NCI-H187 (cell line): ENCODE data around the gene CSN1S1.

Experiments used
- DNase-seq, 2 experiments: peaks; one replicate each; lab custom pipeline; 2025; lab: John Stamatoyannopoulos, UW

The CSN1S1 gene

DNA sequence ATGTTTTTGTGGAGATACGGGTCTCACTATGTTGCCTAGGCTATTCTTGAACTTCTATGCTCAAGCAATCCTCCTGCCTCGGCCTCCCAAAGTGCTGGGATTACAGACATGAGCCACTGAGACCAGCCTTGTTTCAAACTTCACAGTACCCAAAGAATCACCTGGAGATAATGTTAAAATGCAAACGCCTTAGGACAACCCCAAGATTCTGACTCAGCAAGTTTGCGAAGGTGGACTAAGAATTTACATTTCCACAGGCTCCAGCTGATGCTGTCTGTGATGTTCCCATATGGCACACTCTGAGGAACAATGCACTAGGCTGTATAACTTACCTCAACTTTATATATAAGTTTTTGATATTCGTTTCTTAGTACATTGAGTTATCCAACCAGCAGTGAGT is 63.9 kb downstream of the CSN1S1 start:
- no peak for DNase-seq

GRCh38 chr4:69995526-69996016 is 64.7 kb downstream of the CSN1S1 start, which contains the start of gene STATH:
Gene STATH, plus strand, starts transcription at chr4:69995966. Its CDS starts 2,472 bp downstream, at chr4:69998438.
- DNase-seq: no peak
